Parathyroid adenoma (tissue), 2 donors: Measurements from ENCODE around the gene DIPK1A.
"Not testable (repeated sequence)": the region's sequence is repeated elsewhere in the genome, so short reads cannot be mapped to it uniquely, and the experiment has no call there.

Experiments
- H2AFZ ChIP-seq: fragments of 300-600 bp; sonication (generic); one replicate; pipeline ENCODE4 v1.7.0; 2017; ENCODE audit warnings: antibody characterized with exemption, mild to moderate bottlenecking
- H3K27ac ChIP-seq: fragments of 300-600 bp; sonication (generic); one replicate; pipeline ENCODE4 v1.7.0; 2017
- H3K27me3 ChIP-seq: fragments of 300-600 bp; sonication (generic); one replicate; pipeline ENCODE4 v1.7.0; 2017; ENCODE audit warnings: low read length; ENCODE audit not compliant: control insufficient read depth, insufficient read depth
- H3K36me3 ChIP-seq: fragments of 300-600 bp; sonication (generic); one replicate; pipeline ENCODE4 v1.7.0; 2017; ENCODE audit warnings: low read length; ENCODE audit not compliant: control insufficient read depth, insufficient read depth
- H3K4me1 ChIP-seq: fragments of 300-600 bp; sonication (generic); one replicate; pipeline ENCODE4 v1.7.0; 2017; ENCODE audit warnings: control low read depth
- H3K4me2 ChIP-seq: fragments of 300-600 bp; sonication (generic); one replicate; pipeline ENCODE4 v1.7.0; 2017; ENCODE audit warnings: low read length
- H3K4me3 ChIP-seq: fragments of 300-600 bp; sonication (generic); one replicate; pipeline ENCODE4 v1.7.0; 2017; ENCODE audit warnings: low read depth, low read length
- H3K79me2 ChIP-seq: fragments of 300-600 bp; sonication (generic); one replicate; pipeline ENCODE4 v1.7.0; 2017; ENCODE audit warnings: control low read depth
- H3K9ac ChIP-seq: fragments of 300-600 bp; sonication (generic); one replicate; pipeline ENCODE4 v1.7.0; 2017; ENCODE audit warnings: mild to moderate bottlenecking
- H3K9me3 ChIP-seq: fragments of 300-600 bp; sonication (generic); one replicate; pipeline ENCODE4 v1.7.0; 2017; ENCODE audit warnings: low read length; ENCODE audit not compliant: control insufficient read depth
- CTCF ChIP-seq: fragments of 300-600 bp; sonication (generic); IDR thresholded peaks from one replicate; pipeline ENCODE4 v1.7.0; 2017; ENCODE audit warnings: antibody characterized with exemption, mild to moderate bottlenecking
- donor health status: primary hyperparathyroidism.

The DIPK1A gene

GRCh38 chr1:92973203-92973897 is 12.1 kb upstream of the DIPK1A start:
- no peak overlapping the region for H3K27ac ChIP-seq
- no peak overlapping the region for H3K4me3 ChIP-seq
- no peaks in the 10 kb centered on the region for H3K27me3 ChIP-seq
- no peaks in the 10 kb centered on the region for H3K4me1 ChIP-seq
- H3K4me2 ChIP-seq = no peak overlapping the region
- H2AFZ ChIP-seq = no peak overlapping the region
- H3K79me2 ChIP-seq = no peaks in the 10 kb centered on the region
- no peaks in the 10 kb centered on the region for H3K36me3 ChIP-seq
- H3K9ac ChIP-seq = no peak overlapping the region
- no peaks in the 10 kb centered on the region for H3K9me3 ChIP-seq
- no peak for TF ChIP-seq CTCF

GRCh38 chr1:92972409-92973129 is 11.3 kb upstream of the DIPK1A start:
- TF ChIP-seq CTCF = no peak
- no peak overlapping the region for H3K9ac ChIP-seq
- no peaks in the 10 kb centered on the region for H3K4me1 ChIP-seq
- no peaks in the 10 kb centered on the region for H3K9me3 ChIP-seq
- no peak overlapping the region for H3K4me3 ChIP-seq
- no peak overlapping the region for H3K27ac ChIP-seq
- no peak overlapping the region for H3K4me2 ChIP-seq
- no peak overlapping the region for H2AFZ ChIP-seq
- H3K27me3 ChIP-seq = no peaks in the 10 kb centered on the region
- no peaks in the 10 kb centered on the region for H3K36me3 ChIP-seq
- no peaks in the 10 kb centered on the region for H3K79me2 ChIP-seq

GRCh38 chr1:92971932-92972331 is 10.7 kb upstream of the DIPK1A start:
- H3K27me3 ChIP-seq, H3K9me3 ChIP-seq, H3K4me1 ChIP-seq, H3K4me2 ChIP-seq, H3K27ac ChIP-seq, H3K79me2 ChIP-seq, H3K4me3 ChIP-seq, H3K36me3 ChIP-seq, H3K9ac ChIP-seq, H2AFZ ChIP-seq: not testable (repeated sequence)

GRCh38 chr1:92970990-92971689 is 9.9 kb upstream of the DIPK1A start:
- H3K27me3 ChIP-seq = no peaks in the 10 kb centered on the region
- H3K4me3 ChIP-seq = no peak overlapping the region
- H3K9me3 ChIP-seq = no peaks in the 10 kb centered on the region
- no peak for TF ChIP-seq CTCF
- H3K27ac ChIP-seq = no peak overlapping the region
- no peak overlapping the region for H3K9ac ChIP-seq
- H3K36me3 ChIP-seq = no peaks in the 10 kb centered on the region
- H3K79me2 ChIP-seq = no peaks in the 10 kb centered on the region
- H3K4me2 ChIP-seq = no peak overlapping the region
- H3K4me1 ChIP-seq = no peaks in the 10 kb centered on the region
- H2AFZ ChIP-seq = no peak overlapping the region

GRCh38 chr1:92969517-92969916 is 8.3 kb upstream of the DIPK1A start:
- TF ChIP-seq CTCF = no peak
- no peaks in the 10 kb centered on the region for H3K9me3 ChIP-seq
- H3K79me2 ChIP-seq = no peaks in the 10 kb centered on the region
- H3K9ac ChIP-seq = no peak overlapping the region
- H3K4me2 ChIP-seq = no peak overlapping the region
- H3K4me1 ChIP-seq = no peaks in the 10 kb centered on the region
- no peaks in the 10 kb centered on the region for H3K27me3 ChIP-seq
- H3K27ac ChIP-seq = no peak overlapping the region
- H2AFZ ChIP-seq = no peak overlapping the region
- H3K36me3 ChIP-seq = no peaks in the 10 kb centered on the region
- no peak overlapping the region for H3K4me3 ChIP-seq
